ENCODE measurements around the gene HELZ2. TPM values are rescaled to one million over a fixed set of nuclear protein-coding genes. Genes with fewer than 3 reads are reported as not detected.

HELZ2 gene
- total RNA-seq, 1 experiment from 2014 or later: 135 TPM

GRCh38 chr20:63582382-63583063 is 8.5 kb upstream of the HELZ2 start:
- intact Hi-C loops (cut with micrococcal nuclease; ENCODE audit: unreplicated experiment): no loop called here
- H3K36me3 Mint-ChIP-seq (ENCODE audit: insufficient read depth, unreplicated experiment): peaks cover 6% of the 10 kb centered on the region
- no peak overlapping the region for H3K27ac Mint-ChIP-seq (ENCODE audit: unreplicated experiment)
- no peak for TF ChIP-seq CTCF (IDR thresholded peaks at IDR 0.05; ENCODE audit: unreplicated experiment)
- BruUV-seq (replicated peaks): no TSS peak
- DNase-seq: no peak
- no peaks in the 10 kb centered on the region for H3K9me3 Mint-ChIP-seq (ENCODE audit: low read depth, unreplicated experiment)
- H3K4me1 Mint-ChIP-seq (ENCODE audit: low read depth, unreplicated experiment): no peaks in the 10 kb centered on the region
- peaks cover 26% of the 10 kb centered on the region for H3K27me3 Mint-ChIP-seq (ENCODE audit: unreplicated experiment)
- CTCF ChIA-PET: interaction anchor here (1.2 kb wide), 2 partner anchors 9 to 60 kb away, joined by 4 to 5 read pairs; partner anchors contain the start of gene HELZ2
- H3K4me3 Mint-ChIP-seq (ENCODE audit: low read depth, unreplicated experiment): no peak overlapping the region

- Mint-ChIP-seq H3K4me3 (ENCODE audit: low read depth, unreplicated experiment) (no peak overlapping the region), H3K9me3 (ENCODE audit: low read depth, unreplicated experiment) (no peaks in the 10 kb centered on the region), H3K36me3 (ENCODE audit: insufficient read depth, unreplicated experiment) (peaks cover 10% of the 10 kb centered on the region), H3K27ac (ENCODE audit: unreplicated experiment) (no peak overlapping the region), H3K4me1 (ENCODE audit: low read depth, unreplicated experiment) (no peaks in the 10 kb centered on the region), H3K27me3 (ENCODE audit: unreplicated experiment) (peaks cover 42% of the 10 kb centered on the region)
- TF ChIP-seq CTCF (IDR thresholded peaks at IDR 0.05; ENCODE audit: unreplicated experiment): peak; percentile 59
- intact Hi-C loops (cut with micrococcal nuclease; ENCODE audit: unreplicated experiment): no loop called here
- CTCF ChIA-PET: interaction anchor here (0.5 to 1.0 kb wide), 3 partner anchors 55 to 537 kb away, joined by 3 to 7 read pairs (median 5); no protein-coding TSS in a partner anchor
- DNase-seq: peak; percentile 78
- no TSS peak for BruUV-seq (replicated peaks)
These were observed 6.9 kb upstream of the HELZ2 start for GRCh38 chr20:63580796-63581461.

- Mint-ChIP-seq H3K27me3 (ENCODE audit: unreplicated experiment) (peaks cover 45% of the 10 kb centered on the region), H3K27ac (ENCODE audit: unreplicated experiment) (no peak overlapping the region), H3K4me1 (ENCODE audit: low read depth, unreplicated experiment) (no peaks in the 10 kb centered on the region), H3K4me3 (ENCODE audit: low read depth, unreplicated experiment) (no peak overlapping the region), H3K36me3 (ENCODE audit: insufficient read depth, unreplicated experiment) (peaks cover 10% of the 10 kb centered on the region), H3K9me3 (ENCODE audit: low read depth, unreplicated experiment) (no peaks in the 10 kb centered on the region)
- TF ChIP-seq CTCF (IDR thresholded peaks at IDR 0.05; ENCODE audit: unreplicated experiment): no peak
- CTCF ChIA-PET: no interaction called here
- intact Hi-C loops (cut with micrococcal nuclease; ENCODE audit: unreplicated experiment): loop anchor here (5.0 kb wide), 1 partner anchor 42 kb away; the partner anchor contains the start of gene PTK6
- DNase-seq: no peak
- BruUV-seq (replicated peaks): no TSS peak
These were observed 5.1 kb upstream of the HELZ2 start for GRCh38 chr20:63579017-63579694.

- no TSS peak for BruUV-seq (replicated peaks)
- H3K4me3 Mint-ChIP-seq (ENCODE audit: low read depth, unreplicated experiment): no peak overlapping the region
- intact Hi-C loops (cut with micrococcal nuclease; ENCODE audit: unreplicated experiment): loop anchor here (5.0 kb wide), 1 partner anchor 41 kb away; the partner anchor contains the start of gene PTK6
- peaks cover 17% of the 10 kb centered on the region for H3K36me3 Mint-ChIP-seq (ENCODE audit: insufficient read depth, unreplicated experiment)
- no peaks in the 10 kb centered on the region for H3K9me3 Mint-ChIP-seq (ENCODE audit: low read depth, unreplicated experiment)
- peaks cover 45% of the 10 kb centered on the region for H3K27me3 Mint-ChIP-seq (ENCODE audit: unreplicated experiment)
- CTCF ChIA-PET: interaction anchor here (0.7 to 2.0 kb wide), 2 partner anchors 10 to 40 kb away, joined by 3 to 22 read pairs; partner anchors contain the start of gene PTK6
- peak; percentile 9 for TF ChIP-seq CTCF (IDR thresholded peaks at IDR 0.05; ENCODE audit: unreplicated experiment)
- no peak for DNase-seq
- no peaks in the 10 kb centered on the region for H3K4me1 Mint-ChIP-seq (ENCODE audit: low read depth, unreplicated experiment)
- H3K27ac Mint-ChIP-seq (ENCODE audit: unreplicated experiment): no peak overlapping the region
These were observed 4.4 kb upstream of the HELZ2 start for GRCh38 chr20:63578224-63579016.

All from Calu3 (cell line).